Right lobe of liver (tissue), 6 donors: ENCODE data around the gene CFAP298. TPM values are rescaled to one million over a fixed set of nuclear protein-coding genes. Genes with fewer than 3 reads are reported as not detected.
A peak's percentile ranks its signal among the peaks of the same experiment; 100 is the strongest.

Experiments used
- ATAC-seq, 4 donors: fragments of 200-7000 bp; cut with Tn5 transposase; one replicate each; pipeline ENCODE4 v1.9.1; 2020; ENCODE audit warnings: mild to moderate bottlenecking in 4 of 4, moderate library complexity in 4 of 4
- DNase-seq, 3 donors: peaks; one replicate each; pipeline ENCODE4 v3.0.0-alpha.2; 2020
- H3K27ac ChIP-seq, 3 donors: fragments of 200-600 bp; one replicate each; pipeline ENCODE4 v1.8.0; 2022
- H3K27me3 ChIP-seq, 2 donors: fragments of 200-600 bp; one replicate each; pipeline ENCODE4 v1.8.0; 2022
- H3K36me3 ChIP-seq, 4 donors: fragments of 200-600 bp; sonication (generic) in 1 of 4; one replicate each; pipeline versions ENCODE4 v1.5.1 to v1.8.0; 2017 to 2022; ENCODE audit warnings: control low read depth in 1 of 4
- H3K4me1 ChIP-seq, 4 donors: fragments of 200-600 bp; sonication (generic) in 1 of 4; one replicate each; pipeline versions ENCODE4 v1.5.1 to v1.8.0; 2017 to 2022; ENCODE audit warnings: control low read depth in 1 of 4
- H3K4me3 ChIP-seq, 3 donors: fragments of 200-600 bp; one replicate each; pipeline ENCODE4 v1.8.0; 2022
- H3K9me3 ChIP-seq, 4 donors: fragments of 200-600 bp; sonication (generic) in 1 of 4; one replicate each; pipeline versions ENCODE4 v1.5.1 to v1.8.0; 2017 to 2022; ENCODE audit warnings: control low read depth in 1 of 4
- CTCF ChIP-seq, 4 donors: fragments of 200-600 bp in 3 of 4; fragments of 450-650 bp in 1 of 4; IDR thresholded peaks; one replicate each; pipeline versions ENCODE4 v1.5.1 to v1.8.0; 2016 to 2022; ENCODE audit warnings: antibody characterized with exemption in 4 of 4, mild to moderate bottlenecking in 2 of 4
- POLR2A ChIP-seq: fragments of 450-650 bp; IDR thresholded peaks from one replicate; pipeline ENCODE4 v1.6.1; 2017; ENCODE audit warnings: antibody characterized with exemption, mild to moderate bottlenecking
- WGBS: methylation state at CpG from one replicate; pipeline ENCODE4 v1.1.6; 2018; ENCODE audit warnings: low coverage, low lambda C conversion rate; ENCODE audit not compliant: insufficient coverage; ENCODE audit errors: missing lambda C conversion rate; 5-methylcytosine and 5-hydroxymethylcytosine counted together
- intact Hi-C, 2 donors: fragments of 100-400 bp; cut with DNase I; formaldehyde crosslinking; loops; one replicate each; pipeline versions ENCODE4 v1.11.2 to v1.14.1; 2022
- total RNA-seq, 6 experiments: library from RNA; depleted of rRNA in 2 of 6; stranded (reverse); fragments of >200 nt in 2 of 6; fragmentation: NEBNext Ultra II Directional in 3 of 6; extraction: Animal tissue kit (Norgen Biotek cat#: 25700) in 3 of 6; gene quantifications; one replicate each; pipeline versions ENCODE4 v1.1.0 to v1.2.4, GENCODE V29; 2016 to 2023
- donor health status: DM: no; HTN: yes; CAD: no.
- donor health status: DM: no; HTN: no; CAD: no.
- donor health status: DM: no; HTN: no; CAD: no.
- donor health status: DM: no; HTN: yes; CAD: no.
- donor health status: DM: no; HTN: yes; CAD: no.

CFAP298 gene
- total RNA-seq, 6 experiments from 2014 or later: 8.6 to 15.3 (median 11.6) TPM

- peaks cover 0 to 30% (median 11%) of the 10 kb centered on the region in 4 donors for H3K36me3 ChIP-seq
- H3K4me1 ChIP-seq: peaks cover 0 to 23% (median under 1%) of the 10 kb centered on the region in 4 donors
- peak overlapping the region in 1 of 3 donors; percentile 27 for H3K27ac ChIP-seq
- no peaks in the 10 kb centered on the region for H3K27me3 ChIP-seq
- ATAC-seq (peak in 2 of 4 donors; percentile 56 to 66), DNase-seq (no peak)
- intact Hi-C loops: loop anchor here in 1 of 2 donors (10.0 kb wide), 1 partner anchor 195 kb away; no protein-coding TSS in a partner anchor
- H3K4me3 ChIP-seq: no peak overlapping the region
- TF ChIP-seq POLR2A: no peak
- TF ChIP-seq CTCF (IDR thresholded peaks at IDR 0.05): no peak
- H3K9me3 ChIP-seq: no peaks in the 10 kb centered on the region
- 67% methylated on average over 3 of the region's 8 CpGs for WGBS
These were observed 12.7 kb downstream of the CFAP298 start for GRCh38 chr21:32599526-32599925.

- TF ChIP-seq CTCF (IDR thresholded peaks at IDR 0.05) (no peak), POLR2A (no peak)
- Histone ChIP-seq H3K4me3 (no peak overlapping the region), H3K27ac (peak overlapping the region in 1 of 3 donors; percentile 18), H3K36me3 (peaks cover 0 to 26% (median 9%) of the 10 kb centered on the region in 4 donors), H3K9me3 (no peaks in the 10 kb centered on the region), H3K4me1 (peaks cover 0 to 28% (median 2%) of the 10 kb centered on the region in 4 donors), H3K27me3 (no peaks in the 10 kb centered on the region)
- ATAC-seq (no peak), DNase-seq (no peak)
- WGBS: 73% methylated on average over 4 of the region's 5 CpGs
- intact Hi-C loops: loop anchor here in 1 of 2 donors (10.0 kb wide), 1 partner anchor 194 kb away; no protein-coding TSS in a partner anchor
These were observed 13.1 kb downstream of the CFAP298 start for GRCh38 chr21:32599091-32599490.

- Histone ChIP-seq H3K4me3 (no peak overlapping the region), H3K4me1 (peaks cover 0 to 44% (median 9%) of the 10 kb centered on the region in 4 donors), H3K27ac (no peak overlapping the region), H3K9me3 (no peaks in the 10 kb centered on the region), H3K27me3 (no peaks in the 10 kb centered on the region), H3K36me3 (peaks cover 0 to 9% (median 3%) of the 10 kb centered on the region in 4 donors)
- 64% methylated on average over 6 of the region's 6 CpGs for WGBS
- intact Hi-C loops: loop anchor here in 1 of 2 donors (10.0 kb wide), 1 partner anchor 192 kb away; no protein-coding TSS in a partner anchor
- no peak for TF ChIP-seq CTCF (IDR thresholded peaks at IDR 0.05)
- no peak for TF ChIP-seq POLR2A
- ATAC-seq (no peak), DNase-seq (no peak)
These were observed 15.0 kb downstream of the CFAP298 start for GRCh38 chr21:32597205-32597604.

DNA sequence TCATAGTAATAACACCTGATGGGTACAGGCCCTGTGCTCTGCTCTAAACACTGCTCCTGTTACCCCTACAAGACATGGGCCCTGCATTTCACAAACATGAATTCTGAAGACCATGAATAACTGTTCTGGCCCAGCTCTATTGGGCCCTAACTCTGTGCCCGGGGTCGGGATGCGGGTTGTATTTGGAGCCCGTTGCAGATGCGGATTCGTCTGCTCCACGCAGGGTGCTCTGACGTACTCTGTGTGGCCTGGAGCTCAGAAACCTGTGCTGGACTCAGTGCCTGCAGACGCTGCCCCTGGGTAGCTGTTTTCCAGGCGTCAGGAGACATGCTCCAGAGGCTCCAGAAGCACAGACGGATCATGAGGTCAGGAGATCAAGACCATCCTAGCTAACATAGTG lies 16.7 kb downstream of the CFAP298 start:
- WGBS: 51% methylated on average over 4 of the region's 11 CpGs
- no peaks in the 10 kb centered on the region for H3K9me3 ChIP-seq

More for the DNA sequence above, 16.7 kb downstream of the CFAP298 start:
- Histone ChIP-seq H3K27ac (peak overlapping the region in 1 of 3 donors; percentile 85), H3K4me1 (peaks cover 0 to 51% (median 9%) of the 10 kb centered on the region in 4 donors), H3K4me3 (no peak overlapping the region), H3K27me3 (no peaks in the 10 kb centered on the region), H3K36me3 (no peaks in the 10 kb centered on the region)
- no peak for TF ChIP-seq CTCF (IDR thresholded peaks at IDR 0.05)
- TF ChIP-seq POLR2A: no peak
- no peak for DNase-seq
- ATAC-seq: no peak
- intact Hi-C loops: loop anchor here in 1 of 2 donors (10.0 kb wide), 1 partner anchor 191 kb away; no protein-coding TSS in a partner anchor
